Activated CD4-positive, alpha-beta T cell treated with anti-CD3 and anti-CD28 coated beads, Interleukin-10, Interleukin-2, amounts not matched to agents 100 ng/mL and 50 ng/mL, durations not matched to agents 16 hours and 8 hours (primary cell): ENCODE results near the gene CEACAM3.

Experiments used
- DNase-seq: peaks from one replicate; pipeline ENCODE4 v3.0.0-alpha.2; 2020

Gene CEACAM3

DNA sequence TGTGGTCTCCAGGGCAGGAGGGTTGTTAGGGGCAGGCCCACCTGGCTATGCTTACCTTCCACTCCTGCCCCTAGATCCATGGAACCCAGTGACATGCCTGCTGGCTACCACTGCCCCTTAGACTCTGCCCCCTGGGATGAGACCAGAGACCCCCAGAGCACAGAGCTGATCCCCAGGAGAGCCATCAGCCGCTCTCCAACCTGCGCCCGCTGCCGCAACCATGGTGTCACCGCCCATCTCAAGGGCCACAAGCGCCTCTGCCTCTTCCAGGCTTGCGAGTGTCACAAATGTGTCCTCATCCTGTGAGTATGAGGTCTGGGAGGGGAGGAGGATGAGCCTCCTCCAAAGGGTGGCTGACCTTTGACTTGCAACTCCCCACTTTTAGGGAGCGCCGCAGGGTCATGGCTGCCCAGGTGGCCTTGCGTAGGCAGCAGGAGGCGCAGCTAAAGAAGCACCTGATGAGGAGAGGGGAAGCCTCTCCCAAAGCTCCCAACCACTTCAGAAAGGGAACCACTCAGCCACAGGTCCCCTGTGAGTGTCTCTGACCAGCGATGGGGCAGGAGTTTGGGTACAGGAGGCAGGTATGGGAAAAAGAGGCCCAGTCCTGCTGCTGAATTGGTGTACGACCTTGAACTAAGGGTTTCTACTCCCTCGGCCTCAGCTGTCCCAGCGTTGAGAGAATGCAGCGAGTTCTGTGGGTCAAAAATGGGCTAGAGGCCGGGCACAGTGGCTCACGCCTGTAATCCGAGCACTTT is 51.1 kb downstream of the CEACAM3 start:
- no peak for DNase-seq

DNA sequence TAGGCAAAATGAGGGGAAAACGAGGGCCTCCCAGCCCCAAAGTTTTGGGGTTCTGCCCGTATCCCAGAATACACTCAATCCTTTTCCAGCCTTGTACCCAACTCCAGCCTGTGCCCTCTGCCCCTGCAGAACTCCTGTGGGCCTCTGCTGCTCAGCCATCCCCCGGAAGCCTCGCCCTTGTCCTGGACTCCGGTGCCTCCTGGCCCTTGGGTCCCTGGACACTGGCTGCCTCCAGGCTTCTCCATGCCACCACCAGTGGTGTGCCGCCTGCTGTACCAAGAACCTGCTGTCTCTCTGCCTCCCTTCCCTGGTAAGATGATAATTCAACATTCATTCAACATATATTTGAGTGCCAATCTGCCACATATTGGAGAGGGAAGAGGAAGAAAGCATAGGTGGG is 52.3 kb downstream of the CEACAM3 start:
- no peak for DNase-seq

DNA sequence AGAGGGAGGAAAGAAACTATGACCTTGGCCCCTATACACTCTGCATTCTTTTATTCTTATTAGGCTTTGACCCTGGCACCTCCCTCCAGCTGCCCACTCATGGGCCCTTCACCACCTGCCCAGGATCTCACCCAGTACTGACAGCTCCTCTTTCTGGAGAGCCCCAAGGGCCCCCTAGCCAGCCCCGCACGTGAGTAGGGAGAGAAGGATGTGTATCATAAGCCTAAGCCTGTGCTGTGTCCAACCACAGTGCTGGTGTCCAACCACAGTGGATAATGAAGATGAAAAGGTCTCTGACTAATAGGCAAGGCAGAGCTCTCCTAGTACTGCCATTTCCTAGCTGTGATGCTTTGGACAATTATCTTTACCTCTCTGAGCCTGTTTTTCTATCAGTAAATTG is 52.7 kb downstream of the CEACAM3 start:
- no peak for DNase-seq

DNA sequence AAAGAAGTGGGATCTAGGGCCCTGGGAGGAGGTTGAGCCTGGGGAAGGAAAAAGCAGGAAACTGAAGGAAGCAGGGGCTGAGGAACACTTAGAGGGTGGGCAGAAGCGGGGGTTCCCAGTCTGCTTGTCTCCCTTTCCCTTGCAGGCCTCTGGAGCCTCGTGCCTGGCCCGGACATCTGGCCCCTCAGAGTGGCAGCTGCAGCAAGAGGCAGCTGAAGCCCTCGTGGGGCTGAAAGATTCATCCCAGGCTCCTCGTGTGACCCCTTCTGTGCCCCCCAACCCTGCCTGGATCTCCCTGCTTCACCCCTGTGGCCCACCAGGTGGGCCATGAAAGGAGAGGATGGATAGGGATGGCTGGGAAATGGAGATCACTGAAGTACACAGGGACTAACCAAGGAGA is 54.0 kb downstream of the CEACAM3 start:
- no peak for DNase-seq

DNA sequence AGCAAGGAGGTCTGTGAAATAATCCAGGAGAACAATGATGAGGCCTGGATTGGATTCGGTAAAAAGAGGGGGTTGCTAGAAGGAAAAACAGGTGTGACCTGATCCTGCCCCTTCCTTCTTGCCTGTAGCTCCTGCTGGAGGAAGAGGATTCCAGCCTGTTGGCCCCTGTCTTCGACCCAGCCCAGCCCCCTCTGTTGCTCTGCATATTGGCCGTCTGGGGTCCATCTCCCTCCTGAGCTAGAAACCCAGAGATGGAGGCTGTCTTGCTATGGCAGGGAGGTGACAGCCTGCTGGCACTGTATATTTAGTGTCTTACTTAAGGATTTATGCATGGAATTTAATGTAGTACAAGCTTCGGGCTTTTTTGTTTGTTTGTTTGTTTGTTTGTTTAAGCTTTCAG is 55.1 kb downstream of the CEACAM3 start:
- DNase-seq, result no peak

DNA sequence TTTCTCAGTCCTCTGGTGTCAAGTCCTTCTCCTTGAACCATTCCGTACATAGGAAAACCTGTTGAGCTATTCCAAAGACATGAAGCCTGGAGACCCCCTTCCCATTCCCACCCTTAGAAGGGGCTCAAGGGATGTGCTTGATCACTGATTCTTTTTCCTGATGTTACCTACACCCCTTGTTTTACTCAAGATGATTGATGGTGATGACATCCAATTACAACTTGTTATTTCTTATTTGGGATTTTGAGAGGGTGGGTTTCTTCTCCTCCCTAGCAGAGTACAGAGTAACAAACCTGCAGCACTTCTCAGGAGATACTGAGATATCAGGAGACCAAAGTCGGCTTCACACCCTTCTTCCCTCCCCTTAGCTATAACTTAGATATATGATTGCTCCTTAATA is 57.0 kb downstream of the CEACAM3 start:
- no peak for DNase-seq

DNA sequence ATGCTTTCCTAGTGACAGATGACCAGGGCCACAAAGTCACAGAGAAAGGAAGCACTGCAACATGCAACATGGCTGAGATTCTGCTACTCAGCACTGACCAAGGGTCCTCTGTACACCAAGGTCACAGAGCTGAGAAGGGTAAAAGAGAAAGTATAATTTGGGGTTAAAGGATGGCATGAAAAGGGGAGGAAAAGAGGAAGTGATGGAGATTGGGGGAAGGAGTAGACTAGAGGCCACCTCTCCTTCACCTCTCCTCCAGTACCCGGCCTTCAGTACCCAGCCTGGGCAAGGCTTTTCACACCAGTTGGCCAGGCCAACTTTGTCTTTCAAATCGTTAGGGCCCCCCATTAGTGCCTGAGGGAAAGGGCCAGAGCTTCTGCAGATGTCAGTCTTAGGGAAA is 57.4 kb downstream of the CEACAM3 start:
- DNase-seq, result no peak

DNA sequence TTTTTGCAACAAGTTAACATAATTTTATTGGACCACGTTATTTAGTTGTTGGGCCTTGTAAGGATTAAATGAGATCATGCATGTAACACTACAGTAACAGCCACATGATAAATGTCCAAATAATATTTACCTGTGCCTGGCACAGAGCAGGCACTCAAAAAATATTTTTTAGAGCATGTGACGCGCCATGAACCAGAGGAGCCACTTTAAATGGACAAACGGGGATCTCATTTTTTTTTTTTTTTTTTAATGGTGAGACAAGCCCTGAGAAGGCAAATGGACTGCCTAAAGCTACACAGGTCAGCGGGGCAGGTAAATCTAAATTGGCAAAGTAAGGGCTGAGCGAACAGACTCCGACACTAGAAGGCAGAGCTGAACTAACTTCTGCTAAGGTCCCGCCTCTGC is 62.8 kb downstream of the CEACAM3 start:
- DNase-seq, result no peak

DNA sequence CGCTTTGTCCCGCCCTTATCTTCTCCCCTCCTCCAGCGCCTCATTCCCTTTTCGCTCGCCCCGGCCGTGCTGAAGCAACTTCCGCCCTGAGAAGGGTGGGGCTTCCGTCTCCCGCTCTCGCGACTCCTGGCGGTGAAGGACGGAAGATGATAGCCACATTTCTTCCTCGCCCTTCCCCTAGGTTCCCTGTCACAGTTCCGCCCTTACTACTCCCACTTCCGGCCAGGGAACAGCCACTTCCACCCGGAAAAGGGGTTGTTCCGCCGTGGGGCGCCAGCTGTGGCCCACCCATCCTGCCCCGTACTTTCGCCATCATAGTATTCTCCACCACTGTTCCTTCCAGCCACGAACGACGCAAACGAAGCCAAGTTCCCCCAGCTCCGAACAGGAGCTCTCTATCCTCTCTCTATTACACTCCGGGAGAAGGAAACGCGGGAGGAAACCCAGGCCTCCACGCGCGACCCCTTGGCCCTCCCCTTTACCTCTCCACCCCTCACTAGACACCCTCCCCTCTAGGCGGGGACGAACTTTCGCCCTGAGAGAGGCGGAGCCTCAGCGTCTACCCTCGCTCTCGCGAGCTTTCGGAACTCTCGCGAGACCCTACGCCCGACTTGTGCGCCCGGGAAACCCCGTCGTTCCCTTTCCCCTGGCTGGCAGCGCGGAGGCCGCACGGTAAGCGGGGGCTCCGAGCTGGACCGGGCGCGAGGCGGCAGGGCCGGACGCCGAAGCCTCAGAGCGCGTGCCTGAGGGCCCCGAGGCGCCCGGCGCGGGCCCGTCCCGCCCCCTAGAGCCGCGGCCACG is 63.4 kb downstream of the CEACAM3 start, which contains the start of gene RPS19:
TSS of gene RPS19 (plus strand) at position 638 of the 801 bp plus-strand sequence. CDS start 520 bp downstream, outside the sequence.
- peak; percentile 99 for DNase-seq

DNA sequence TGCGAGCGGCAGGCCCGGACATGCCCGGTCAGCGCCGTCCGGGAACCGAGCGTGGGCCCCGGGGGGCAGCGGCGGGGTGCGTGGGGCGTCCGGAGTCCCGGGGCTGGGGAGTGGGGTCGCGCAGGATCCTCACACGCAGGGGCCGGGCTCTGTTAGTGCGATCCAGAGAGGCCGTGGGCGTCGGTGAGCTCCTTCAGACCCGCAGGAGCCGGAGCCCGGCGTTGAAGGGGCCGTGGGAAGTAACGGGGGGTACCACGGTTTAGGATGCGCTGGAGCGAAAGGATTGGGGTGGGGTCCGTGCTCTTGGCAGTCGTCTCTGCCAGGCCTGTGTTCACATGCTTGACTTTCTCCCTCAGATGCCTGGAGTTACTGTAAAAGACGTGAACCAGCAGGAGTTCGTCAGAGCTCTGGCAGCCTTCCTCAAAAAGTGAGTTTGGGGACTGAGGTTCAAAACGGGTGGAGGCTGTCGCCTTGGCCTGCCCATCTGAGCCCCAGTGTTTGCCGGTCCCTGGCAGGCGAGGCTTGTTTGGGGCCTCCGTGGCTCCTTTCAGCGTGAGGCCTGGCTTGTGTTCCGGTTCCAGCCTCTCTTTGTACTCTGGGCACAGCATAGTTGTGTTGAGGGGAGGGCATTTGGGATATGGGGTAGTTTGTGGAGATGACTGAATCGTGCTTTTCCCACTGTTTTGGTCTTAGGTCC is 64.2 kb downstream of the CEACAM3 start:
- no peak for DNase-seq
